Neutrophil (primary cell): ENCODE data around the gene SPINT3.
A peak's percentile ranks its signal among the peaks of the same experiment; 100 is the strongest.

ENCODE experiments used
- H3K27ac ChIP-seq: fragments of 200-600 bp; sonication (generic); 2 replicates; pipeline ENCODE4 v1.5.1; 2016; ENCODE audit warnings: mild to moderate bottlenecking, moderate library complexity
- H3K27me3 ChIP-seq: fragments of 200-600 bp; sonication (generic); 2 replicates; pipeline ENCODE4 v1.6.0; 2016; ENCODE audit warnings: mild to moderate bottlenecking
- H3K36me3 ChIP-seq: fragments of 200-600 bp; sonication (generic); 2 replicates; pipeline ENCODE4 v1.5.1; 2017
- H3K4me1 ChIP-seq, 2 experiments: fragments of 200-600 bp in 1 of 2; sonication (generic) in 1 of 2; 1 replicate in 1 of 2; 2 replicates in 1 of 2; pipeline versions ENCODE4 v1.5.1 to v1.6.1; 2013 to 2016; ENCODE audit warnings: low read depth in 1 of 2, low read length in 1 of 2, mild to moderate bottlenecking in 1 of 2, moderate library complexity in 1 of 2; ENCODE audit not compliant: control insufficient read depth in 1 of 2, insufficient read depth in 1 of 2
- H3K4me3 ChIP-seq, 2 experiments: fragments of 200-600 bp in 1 of 2; sonication (generic) in 1 of 2; 1 replicate in 1 of 2; 2 replicates in 1 of 2; pipeline ENCODE4 v1.5.1; 2013 to 2016; ENCODE audit warnings: low read depth in 1 of 2, low read length in 1 of 2, mild to moderate bottlenecking in 1 of 2, moderate library complexity in 1 of 2
- H3K9me3 ChIP-seq: fragments of 200-600 bp; sonication (generic); 2 replicates; pipeline ENCODE4 v1.5.1; 2016
- TF ChIP-seq, protein P1 (sequence below): fragments of 200-600 bp; sonication (generic); IDR thresholded peaks from 2 replicates; pipeline ENCODE4 v1.5.1; 2016; ENCODE audit warnings: antibody characterized with exemption

Gene SPINT3

DNA sequence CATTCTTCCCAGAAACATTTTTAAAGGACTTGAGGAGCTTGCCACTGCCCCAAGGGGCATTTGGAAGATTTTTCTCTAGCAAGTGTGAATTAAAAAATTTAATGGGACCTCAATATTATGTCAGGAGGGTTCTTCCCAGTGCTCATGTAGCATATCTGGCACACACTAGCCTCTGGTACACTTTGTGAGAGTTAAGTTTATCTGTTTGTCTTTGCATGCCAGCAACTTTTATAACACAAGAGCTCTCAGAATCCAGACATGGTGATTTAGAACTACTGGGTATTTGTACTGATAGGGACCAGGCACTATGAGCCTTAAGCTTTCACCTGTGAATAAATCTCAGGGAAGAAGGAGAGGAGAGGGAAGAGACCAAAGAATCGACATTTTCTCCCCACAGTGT is 12.9 kb downstream of the SPINT3 start:
- Histone ChIP-seq H3K4me1 (no peaks in the 10 kb centered on the region), H3K27ac (no peak overlapping the region), H3K4me3 (no peak overlapping the region), H3K9me3 (no peaks in the 10 kb centered on the region), H3K36me3 (no peaks in the 10 kb centered on the region), H3K27me3 (peaks cover 61% of the 10 kb centered on the region)
- TF ChIP-seq, protein P1, sequence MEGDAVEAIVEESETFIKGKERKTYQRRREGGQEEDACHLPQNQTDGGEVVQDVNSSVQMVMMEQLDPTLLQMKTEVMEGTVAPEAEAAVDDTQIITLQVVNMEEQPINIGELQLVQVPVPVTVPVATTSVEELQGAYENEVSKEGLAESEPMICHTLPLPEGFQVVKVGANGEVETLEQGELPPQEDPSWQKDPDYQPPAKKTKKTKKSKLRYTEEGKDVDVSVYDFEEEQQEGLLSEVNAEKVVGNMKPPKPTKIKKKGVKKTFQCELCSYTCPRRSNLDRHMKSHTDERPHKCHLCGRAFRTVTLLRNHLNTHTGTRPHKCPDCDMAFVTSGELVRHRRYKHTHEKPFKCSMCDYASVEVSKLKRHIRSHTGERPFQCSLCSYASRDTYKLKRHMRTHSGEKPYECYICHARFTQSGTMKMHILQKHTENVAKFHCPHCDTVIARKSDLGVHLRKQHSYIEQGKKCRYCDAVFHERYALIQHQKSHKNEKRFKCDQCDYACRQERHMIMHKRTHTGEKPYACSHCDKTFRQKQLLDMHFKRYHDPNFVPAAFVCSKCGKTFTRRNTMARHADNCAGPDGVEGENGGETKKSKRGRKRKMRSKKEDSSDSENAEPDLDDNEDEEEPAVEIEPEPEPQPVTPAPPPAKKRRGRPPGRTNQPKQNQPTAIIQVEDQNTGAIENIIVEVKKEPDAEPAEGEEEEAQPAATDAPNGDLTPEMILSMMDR, result no peak

DNA sequence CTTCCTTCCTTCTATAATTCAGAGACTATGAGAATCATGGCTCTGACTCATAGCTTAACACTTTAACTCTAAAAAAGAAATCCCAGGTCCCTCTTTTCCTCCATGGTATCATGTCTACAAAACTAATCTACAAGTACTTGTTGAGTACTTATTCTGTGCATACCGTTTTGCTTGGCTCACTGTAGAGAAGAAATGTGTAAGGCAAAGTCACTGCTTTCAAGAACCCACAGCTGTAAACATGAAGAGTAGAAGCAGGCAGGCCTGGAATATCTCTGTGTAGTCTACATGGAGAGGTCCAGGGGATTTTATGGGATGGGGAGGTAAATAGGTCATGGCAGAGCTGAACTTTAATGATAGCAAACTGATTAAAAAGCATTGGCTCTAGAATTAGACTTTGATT is 13.8 kb downstream of the SPINT3 start:
- TF ChIP-seq, protein P1, result no peak
- Histone ChIP-seq H3K4me1 (peaks cover 0 to 2% of the 10 kb centered on the region in 2 experiments), H3K36me3 (no peaks in the 10 kb centered on the region)

DNA sequence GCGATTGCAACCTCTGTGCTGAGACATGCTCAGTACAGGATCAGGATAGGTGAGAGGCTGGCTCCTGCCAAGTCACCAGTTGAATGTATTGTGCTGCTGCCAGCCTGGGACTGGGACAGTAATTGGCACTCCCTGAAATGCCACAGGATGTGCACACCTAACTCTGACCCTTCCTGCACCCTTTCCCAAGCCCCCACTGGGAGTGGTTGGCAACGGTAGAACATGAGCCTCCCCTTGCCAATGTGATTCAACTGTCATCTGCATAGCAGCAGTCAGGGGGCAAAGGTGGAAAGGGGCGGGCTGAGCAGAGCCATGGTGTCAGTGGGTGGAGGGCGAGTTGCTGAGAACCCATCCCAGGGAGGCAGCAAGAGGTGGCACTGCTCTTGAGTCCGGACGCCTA is 15.4 kb downstream of the SPINT3 start:
- no peaks in the 10 kb centered on the region for H3K9me3 ChIP-seq
- H3K4me1 ChIP-seq, result peaks cover 11 to 18% of the 10 kb centered on the region in 2 experiments
- no peaks in the 10 kb centered on the region for H3K36me3 ChIP-seq
- TF ChIP-seq, protein P1, result no peak
- H3K27ac ChIP-seq, result no peak overlapping the region
- no peak overlapping the region for H3K4me3 ChIP-seq
- peaks cover 47% of the 10 kb centered on the region for H3K27me3 ChIP-seq

More for the DNA sequence above, 13.8 kb downstream of the SPINT3 start:
- H3K27me3 ChIP-seq, result peaks cover 51% of the 10 kb centered on the region
- H3K4me3 ChIP-seq, result no peak overlapping the region
- H3K27ac ChIP-seq, result no peak overlapping the region
- H3K9me3 ChIP-seq, result no peaks in the 10 kb centered on the region

DNA sequence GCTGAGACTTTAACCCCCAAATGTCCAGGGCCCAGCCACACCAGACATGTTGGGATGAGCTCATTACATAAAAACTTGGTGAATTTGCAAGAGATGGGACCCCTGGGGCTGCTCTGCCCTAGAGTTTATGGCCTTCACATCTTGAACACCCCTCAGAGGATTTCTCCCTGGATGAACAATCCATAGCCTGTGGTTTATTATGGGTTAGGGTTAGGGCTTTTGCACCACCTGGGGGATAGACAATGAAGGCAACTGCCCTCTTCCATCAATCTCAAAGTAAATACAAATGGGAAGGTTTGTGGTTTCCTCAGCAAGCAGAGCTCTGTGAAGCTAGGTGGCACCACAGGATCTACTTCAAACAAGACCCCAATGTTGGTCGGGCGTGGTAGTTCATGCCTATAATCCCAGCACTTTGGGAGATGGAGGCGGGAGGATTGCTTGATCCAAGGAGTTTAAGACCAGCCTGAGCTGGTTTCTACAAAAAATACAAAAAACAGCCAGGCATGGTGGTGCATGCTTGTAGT is 17.4 kb downstream of the SPINT3 start:
- no peaks in the 10 kb centered on the region for H3K36me3 ChIP-seq
- no peak overlapping the region for H3K4me3 ChIP-seq
- H3K27me3 ChIP-seq, result peaks cover 32% of the 10 kb centered on the region
- H3K4me1 ChIP-seq, result peaks cover 18 to 27% of the 10 kb centered on the region in 2 experiments
- H3K9me3 ChIP-seq, result no peaks in the 10 kb centered on the region
- no peak overlapping the region for H3K27ac ChIP-seq
- TF ChIP-seq, protein P1, result no peak

DNA sequence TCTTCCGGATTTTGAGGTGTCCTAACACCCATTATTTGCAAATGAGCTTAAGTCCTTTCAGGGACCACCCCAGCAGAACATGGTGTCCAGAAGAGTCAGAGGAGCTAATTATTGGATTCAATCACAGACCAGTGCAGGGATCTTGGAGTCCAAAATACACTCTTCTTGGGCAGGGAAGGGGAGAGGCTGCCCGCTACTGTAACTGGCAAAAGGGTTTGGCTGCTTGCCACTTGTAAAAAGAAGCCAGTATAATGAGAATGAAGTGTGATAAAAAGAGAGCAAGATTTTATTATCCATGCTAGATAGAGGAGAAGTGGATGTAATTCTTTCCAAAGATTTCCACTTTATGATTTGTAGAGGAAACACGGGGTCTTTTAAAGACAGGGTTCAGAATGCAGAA is 19.3 kb downstream of the SPINT3 start:
- Histone ChIP-seq H3K27ac (peak overlapping the region; percentile 59), H3K4me3 (no peak overlapping the region), H3K27me3 (peaks cover 14% of the 10 kb centered on the region), H3K4me1 (peaks cover 18 to 27% of the 10 kb centered on the region in 2 experiments), H3K9me3 (no peaks in the 10 kb centered on the region), H3K36me3 (no peaks in the 10 kb centered on the region)
- TF ChIP-seq, protein P1, result no peak
